Measurements from ENCODE around the gene ING1.

The ING1 gene

DNA sequence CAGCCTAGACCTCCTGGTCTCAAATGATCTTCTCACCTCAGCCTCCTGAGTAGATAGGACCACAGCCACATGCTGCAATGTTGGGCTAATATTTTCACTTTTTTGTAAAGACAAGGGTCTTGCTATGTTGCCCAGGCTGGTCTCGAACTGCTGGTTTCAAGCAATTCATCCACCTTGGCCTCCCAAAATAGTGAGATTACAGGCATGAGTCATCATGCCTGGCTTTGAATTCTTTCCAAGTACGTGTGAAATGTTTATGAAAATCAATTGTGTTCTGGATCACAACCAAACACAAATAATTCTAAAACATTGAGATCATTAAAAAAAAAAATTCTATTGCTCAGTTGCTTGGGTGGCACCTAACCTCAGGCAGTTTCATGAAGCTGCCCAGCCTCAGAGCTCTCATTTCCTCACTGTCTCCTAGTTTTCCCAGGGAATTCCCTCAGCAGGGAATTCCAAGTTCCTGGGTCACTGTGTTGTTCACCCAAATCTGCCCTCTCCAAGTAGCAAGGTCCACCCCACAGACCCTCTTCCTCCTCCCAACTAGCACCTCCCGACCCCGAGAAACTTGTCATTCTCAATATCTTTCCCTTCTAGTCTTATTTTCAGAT lies 44.8 kb downstream of the ING1 start:
- no peak overlapping the region for H3K27ac ChIP-seq (ENCODE audit: insufficient read depth in 1 of 2, low read depth in 1 of 2, low read length in 2 of 2, poor library complexity in 1 of 2, severe bottlenecking in 2 of 2)
- POLR2A ChIA-PET = no interaction called here
- H3K36me3 ChIP-seq (ENCODE audit: control insufficient read depth in 4 of 4, insufficient read depth in 4 of 4, low read length in 3 of 4) = no peaks in the 10 kb centered on the region
- CTCF ChIA-PET = interaction anchor here (0.6 kb wide), 1 partner anchor 23 kb away, joined by 4 read pairs; no protein-coding TSS in a partner anchor
- peaks cover 0 to 4% (median under 1%) of the 10 kb centered on the region in 5 experiments for H3K9me3 ChIP-seq (ENCODE audit: control extremely low read depth in 1 of 5, control insufficient read depth in 4 of 5, insufficient read depth in 2 of 5, low read depth in 1 of 5, low read length in 4 of 5)
- WGBS (ENCODE audit: insufficient coverage) = 100% methylated on average over 2 of the region's 4 CpGs
- no peaks in the 10 kb centered on the region for H3K4me1 ChIP-seq (ENCODE audit: control extremely low read depth in 1 of 4, control insufficient read depth in 4 of 4, insufficient read depth in 4 of 4, low read length in 3 of 4)
- peaks cover 0 to 2% (median 0%) of the 10 kb centered on the region in 5 experiments for H3K27me3 ChIP-seq (replicated peaks in 2 of 5; ENCODE audit: control insufficient read depth in 4 of 5, insufficient read depth in 5 of 5, low read length in 4 of 5)
- no peak overlapping the region for H3K4me3 ChIP-seq (ENCODE audit: control insufficient read depth in 1 of 7, extremely low read depth in 1 of 7, insufficient read depth in 4 of 7, low read depth in 2 of 7, low read length in 6 of 7)
- no peak for DNase-seq

- H3K36me3 ChIP-seq (ENCODE audit: control insufficient read depth in 4 of 4, insufficient read depth in 4 of 4, low read length in 3 of 4) = no peaks in the 10 kb centered on the region
- 100% methylated on average over 4 of the region's 4 CpGs for WGBS (ENCODE audit: insufficient coverage)
- no peak overlapping the region for H3K27ac ChIP-seq (ENCODE audit: insufficient read depth in 1 of 2, low read depth in 1 of 2, low read length in 2 of 2, poor library complexity in 1 of 2, severe bottlenecking in 2 of 2)
Observed at GRCh38 chr13:110759710-110760109, 46.2 kb downstream of the ING1 start.

GRCh38 chr13:110760611-110761010 lies 47.1 kb downstream of the ING1 start:
- H3K9me3 ChIP-seq (ENCODE audit: control extremely low read depth in 1 of 5, control insufficient read depth in 4 of 5, insufficient read depth in 2 of 5, low read depth in 1 of 5, low read length in 4 of 5) = peaks cover 0 to 10% (median 3%) of the 10 kb centered on the region in 5 experiments
- H3K27ac ChIP-seq (ENCODE audit: insufficient read depth in 1 of 2, low read depth in 1 of 2, low read length in 2 of 2, poor library complexity in 1 of 2, severe bottlenecking in 2 of 2) = no peak overlapping the region
- ChIA-PET CTCF (no interaction called here), POLR2A (no interaction called here)
- no peaks in the 10 kb centered on the region for H3K4me1 ChIP-seq (ENCODE audit: control extremely low read depth in 1 of 4, control insufficient read depth in 4 of 4, insufficient read depth in 4 of 4, low read length in 3 of 4)
- no peaks in the 10 kb centered on the region for H3K36me3 ChIP-seq (ENCODE audit: control insufficient read depth in 4 of 4, insufficient read depth in 4 of 4, low read length in 3 of 4)
- 100% methylated on average over 5 of the region's 6 CpGs for WGBS (ENCODE audit: insufficient coverage)
- DNase-seq = no peak
- peaks cover 0 to 4% (median 0%) of the 10 kb centered on the region in 5 experiments for H3K27me3 ChIP-seq (replicated peaks in 2 of 5; ENCODE audit: control insufficient read depth in 4 of 5, insufficient read depth in 5 of 5, low read length in 4 of 5)
- no peak overlapping the region for H3K4me3 ChIP-seq (ENCODE audit: control insufficient read depth in 1 of 7, extremely low read depth in 1 of 7, insufficient read depth in 4 of 7, low read depth in 2 of 7, low read length in 6 of 7)

More at GRCh38 chr13:110759710-110760109, 46.2 kb downstream of the ING1 start:
- Histone ChIP-seq H3K27me3 (replicated peaks in 2 of 5; ENCODE audit: control insufficient read depth in 4 of 5, insufficient read depth in 5 of 5, low read length in 4 of 5) (peaks cover 0 to 4% (median 0%) of the 10 kb centered on the region in 5 experiments), H3K4me1 (ENCODE audit: control extremely low read depth in 1 of 4, control insufficient read depth in 4 of 4, insufficient read depth in 4 of 4, low read length in 3 of 4) (no peaks in the 10 kb centered on the region), H3K4me3 (ENCODE audit: control insufficient read depth in 1 of 7, extremely low read depth in 1 of 7, insufficient read depth in 4 of 7, low read depth in 2 of 7, low read length in 6 of 7) (no peak overlapping the region), H3K9me3 (ENCODE audit: control extremely low read depth in 1 of 5, control insufficient read depth in 4 of 5, insufficient read depth in 2 of 5, low read depth in 1 of 5, low read length in 4 of 5) (peaks cover 0 to 10% (median 3%) of the 10 kb centered on the region in 5 experiments)
- no peak for DNase-seq
- ChIA-PET CTCF (no interaction called here), POLR2A (no interaction called here)

GRCh38 chr13:110766671-110767430 lies 53.4 kb downstream of the ING1 start:
- WGBS (ENCODE audit: insufficient coverage) = 88% methylated on average over 2 of the region's 4 CpGs
- no peak for DNase-seq
- no peak overlapping the region for H3K27ac ChIP-seq (ENCODE audit: insufficient read depth in 1 of 2, low read depth in 1 of 2, low read length in 2 of 2, poor library complexity in 1 of 2, severe bottlenecking in 2 of 2)
- ChIA-PET CTCF (no interaction called here), POLR2A (no interaction called here)
- H3K4me1 ChIP-seq (ENCODE audit: control extremely low read depth in 1 of 4, control insufficient read depth in 4 of 4, insufficient read depth in 4 of 4, low read length in 3 of 4) = peaks cover 0 to 3% (median 0%) of the 10 kb centered on the region in 4 experiments
- peaks cover 0 to 20% (median 5%) of the 10 kb centered on the region in 5 experiments for H3K27me3 ChIP-seq (replicated peaks in 2 of 5; ENCODE audit: control insufficient read depth in 4 of 5, insufficient read depth in 5 of 5, low read length in 4 of 5)
- H3K36me3 ChIP-seq (ENCODE audit: control insufficient read depth in 4 of 4, insufficient read depth in 4 of 4, low read length in 3 of 4) = no peaks in the 10 kb centered on the region
- peaks cover 0 to 10% (median 3%) of the 10 kb centered on the region in 5 experiments for H3K9me3 ChIP-seq (ENCODE audit: control extremely low read depth in 1 of 5, control insufficient read depth in 4 of 5, insufficient read depth in 2 of 5, low read depth in 1 of 5, low read length in 4 of 5)
- H3K4me3 ChIP-seq (ENCODE audit: control insufficient read depth in 1 of 7, extremely low read depth in 1 of 7, insufficient read depth in 4 of 7, low read depth in 2 of 7, low read length in 6 of 7) = no peak overlapping the region

- DNase-seq = no peak
- CTCF ChIA-PET = no interaction called here
- Histone ChIP-seq H3K27ac (ENCODE audit: insufficient read depth in 1 of 2, low read depth in 1 of 2, low read length in 2 of 2, poor library complexity in 1 of 2, severe bottlenecking in 2 of 2) (no peak overlapping the region), H3K36me3 (ENCODE audit: control insufficient read depth in 4 of 4, insufficient read depth in 4 of 4, low read length in 3 of 4) (no peaks in the 10 kb centered on the region), H3K27me3 (replicated peaks in 2 of 5; ENCODE audit: control insufficient read depth in 4 of 5, insufficient read depth in 5 of 5, low read length in 4 of 5) (peaks cover 0 to 22% (median 5%) of the 10 kb centered on the region in 5 experiments), H3K4me3 (ENCODE audit: control insufficient read depth in 1 of 7, extremely low read depth in 1 of 7, insufficient read depth in 4 of 7, low read depth in 2 of 7, low read length in 6 of 7) (no peak overlapping the region), H3K4me1 (ENCODE audit: control extremely low read depth in 1 of 4, control insufficient read depth in 4 of 4, insufficient read depth in 4 of 4, low read length in 3 of 4) (peaks cover 0 to 3% (median 0%) of the 10 kb centered on the region in 4 experiments), H3K9me3 (ENCODE audit: control extremely low read depth in 1 of 5, control insufficient read depth in 4 of 5, insufficient read depth in 2 of 5, low read depth in 1 of 5, low read length in 4 of 5) (peaks cover 0 to 10% (median 3%) of the 10 kb centered on the region in 5 experiments)
- POLR2A ChIA-PET = no interaction called here
- WGBS (ENCODE audit: insufficient coverage) = 100% methylated on average over 2 of the region's 7 CpGs
Observed at GRCh38 chr13:110767476-110767875, 54.0 kb downstream of the ING1 start.

- POLR2A ChIA-PET = no interaction called here
- 83% methylated on average over 1 of the region's 3 CpGs for WGBS (ENCODE audit: insufficient coverage)
Observed at GRCh38 chr13:110769097-110769496, 55.6 kb downstream of the ING1 start.

GRCh38 chr13:110770678-110771077 lies 57.2 kb downstream of the ING1 start:
- 91% methylated on average over 6 of the region's 10 CpGs for WGBS (ENCODE audit: insufficient coverage)
- H3K9me3 ChIP-seq (ENCODE audit: control extremely low read depth in 1 of 5, control insufficient read depth in 4 of 5, insufficient read depth in 2 of 5, low read depth in 1 of 5, low read length in 4 of 5) = no peaks in the 10 kb centered on the region
- no peak for DNase-seq
- CTCF ChIA-PET = no interaction called here
- POLR2A ChIA-PET = no interaction called here
- no peaks in the 10 kb centered on the region for H3K36me3 ChIP-seq (ENCODE audit: control insufficient read depth in 4 of 4, insufficient read depth in 4 of 4, low read length in 3 of 4)
- H3K27ac ChIP-seq (ENCODE audit: insufficient read depth in 1 of 2, low read depth in 1 of 2, low read length in 2 of 2, poor library complexity in 1 of 2, severe bottlenecking in 2 of 2) = no peak overlapping the region
- H3K27me3 ChIP-seq (replicated peaks in 2 of 5; ENCODE audit: control insufficient read depth in 4 of 5, insufficient read depth in 5 of 5, low read length in 4 of 5) = peaks cover 0 to 30% (median 10%) of the 10 kb centered on the region in 5 experiments
- H3K4me1 ChIP-seq (ENCODE audit: control extremely low read depth in 1 of 4, control insufficient read depth in 4 of 4, insufficient read depth in 4 of 4, low read length in 3 of 4) = peaks cover 0 to 3% (median 0%) of the 10 kb centered on the region in 4 experiments
- no peak overlapping the region for H3K4me3 ChIP-seq (ENCODE audit: control insufficient read depth in 1 of 7, extremely low read depth in 1 of 7, insufficient read depth in 4 of 7, low read depth in 2 of 7, low read length in 6 of 7)

More at GRCh38 chr13:110769097-110769496, 55.6 kb downstream of the ING1 start:
- no peak for DNase-seq
- peaks cover 0 to 2% (median 0%) of the 10 kb centered on the region in 5 experiments for H3K9me3 ChIP-seq (ENCODE audit: control extremely low read depth in 1 of 5, control insufficient read depth in 4 of 5, insufficient read depth in 2 of 5, low read depth in 1 of 5, low read length in 4 of 5)
- no peak overlapping the region for H3K27ac ChIP-seq (ENCODE audit: insufficient read depth in 1 of 2, low read depth in 1 of 2, low read length in 2 of 2, poor library complexity in 1 of 2, severe bottlenecking in 2 of 2)
- H3K27me3 ChIP-seq (replicated peaks in 2 of 5; ENCODE audit: control insufficient read depth in 4 of 5, insufficient read depth in 5 of 5, low read length in 4 of 5) = peaks cover 0 to 28% (median 10%) of the 10 kb centered on the region in 5 experiments
- H3K4me3 ChIP-seq (ENCODE audit: control insufficient read depth in 1 of 7, extremely low read depth in 1 of 7, insufficient read depth in 4 of 7, low read depth in 2 of 7, low read length in 6 of 7) = no peak overlapping the region
- CTCF ChIA-PET = no interaction called here
- H3K36me3 ChIP-seq (ENCODE audit: control insufficient read depth in 4 of 4, insufficient read depth in 4 of 4, low read length in 3 of 4) = no peaks in the 10 kb centered on the region
- H3K4me1 ChIP-seq (ENCODE audit: control extremely low read depth in 1 of 4, control insufficient read depth in 4 of 4, insufficient read depth in 4 of 4, low read length in 3 of 4) = peaks cover 0 to 3% (median 0%) of the 10 kb centered on the region in 4 experiments

Measured in common myeloid progenitor, CD34-positive (primary cell).